Mesothelial cell of epicardium (in vitro differentiated cells): Measurements from ENCODE around the gene AQP1. TPM values are rescaled to one million over a fixed set of nuclear protein-coding genes. Genes with fewer than 3 reads are reported as not detected.
A peak's percentile ranks its signal among the peaks of the same experiment; 100 is the strongest.

Experiments used
- DNase-seq, 2 experiments: peaks; one replicate each; pipeline ENCODE4 v3.0.0; 2021; ENCODE audit warnings: low spot score in 2 of 2; ENCODE audit not compliant: unreplicated experiment in 2 of 2
- H3K27ac Mint-ChIP-seq: 2 replicates; pipeline ENCODE4 v1.8.0; 2021; ENCODE audit warnings: mixed read lengths
- H3K27me3 Mint-ChIP-seq: 2 replicates; pipeline ENCODE4 v1.8.0; 2021; ENCODE audit warnings: low read depth, mixed read lengths
- H3K36me3 Mint-ChIP-seq: 2 replicates; pipeline ENCODE4 v1.8.0; 2021; ENCODE audit warnings: mixed read lengths
- H3K4me1 Mint-ChIP-seq: 2 replicates; pipeline ENCODE4 v1.8.0; 2021; ENCODE audit warnings: mixed read lengths
- H3K4me3 Mint-ChIP-seq: 2 replicates; pipeline ENCODE4 v1.8.0; 2021; ENCODE audit warnings: mild to moderate bottlenecking, moderate library complexity, mixed read lengths
- H3K9me3 Mint-ChIP-seq: 2 replicates; pipeline ENCODE4 v1.8.0; 2021; ENCODE audit warnings: mixed read lengths
- CTCF ChIP-seq: fragments of 200-600 bp; sonication (generic); IDR thresholded peaks from one replicate; pipeline ENCODE4 v1.5.0; 2021; ENCODE audit warnings: antibody characterized with exemption; ENCODE audit not compliant: unreplicated experiment
- total RNA-seq: library from RNA; stranded (reverse); gene quantifications from 3 replicates; pipeline ENCODE4 v1.2.1, GENCODE V29; 2021

AQP1 gene
- total RNA-seq, 1 donor from 2014 or later: 10.9 TPM

GRCh38 chr7:30906515-30907240, 5.0 kb upstream of the AQP1 start:
- H3K27ac Mint-ChIP-seq: no peak overlapping the region
- no peaks in the 10 kb centered on the region for H3K9me3 Mint-ChIP-seq
- peaks cover 23% of the 10 kb centered on the region for H3K4me1 Mint-ChIP-seq
- H3K4me3 Mint-ChIP-seq: no peak overlapping the region
- no peaks in the 10 kb centered on the region for H3K36me3 Mint-ChIP-seq
- DNase-seq: no peak
- TF ChIP-seq CTCF: no peak
- H3K27me3 Mint-ChIP-seq: no peaks in the 10 kb centered on the region

DNA sequence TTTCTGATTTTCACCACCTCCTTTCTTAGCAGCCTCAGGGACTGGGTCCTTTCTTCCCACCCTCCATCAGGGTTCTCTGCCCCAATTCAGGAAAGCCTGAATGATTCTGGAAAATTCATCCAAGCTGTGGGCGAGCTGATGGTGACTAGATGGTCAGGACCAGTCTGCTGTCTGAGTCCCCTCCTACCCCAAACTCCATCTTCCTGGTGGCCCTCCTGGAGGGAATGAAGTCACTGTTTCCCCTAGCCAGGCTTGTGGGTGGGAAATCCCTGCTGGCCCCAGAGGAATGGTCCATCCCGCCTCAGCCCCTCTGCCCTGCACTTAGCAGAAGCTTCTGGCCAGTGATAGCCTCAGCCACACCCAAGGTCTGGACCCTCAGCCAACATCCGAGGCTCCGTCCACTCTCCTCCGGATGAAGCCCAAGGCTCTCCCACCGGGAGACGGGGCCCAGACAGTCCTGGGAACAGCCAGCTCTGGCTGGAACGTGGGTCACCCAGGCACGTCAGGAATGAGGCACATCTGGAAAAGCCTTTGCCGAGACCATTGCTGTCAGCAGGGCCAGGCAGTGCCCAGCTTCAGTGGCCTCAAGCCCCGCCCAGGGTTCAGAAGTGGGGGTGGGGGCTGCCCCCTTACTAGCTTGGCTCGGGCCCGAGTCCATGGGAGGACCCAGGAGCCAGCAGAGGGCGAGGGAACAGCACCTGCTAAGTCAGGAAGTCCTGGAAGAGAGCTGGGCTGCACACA, 4.0 kb upstream of the AQP1 start:
- no peak for DNase-seq
- Mint-ChIP-seq H3K27me3 (no peaks in the 10 kb centered on the region), H3K27ac (no peak overlapping the region), H3K36me3 (no peaks in the 10 kb centered on the region), H3K4me1 (peaks cover 29% of the 10 kb centered on the region), H3K9me3 (no peaks in the 10 kb centered on the region), H3K4me3 (no peak overlapping the region)
- TF ChIP-seq CTCF: no peak

GRCh38 chr7:30908681-30909080, 3.0 kb upstream of the AQP1 start:
- peak overlapping the region; percentile 39 for H3K27ac Mint-ChIP-seq
- H3K4me1 Mint-ChIP-seq: peaks cover 37% of the 10 kb centered on the region

GRCh38 chr7:30909431-30909830, 2.2 kb upstream of the AQP1 start:
- H3K4me1 Mint-ChIP-seq: peaks cover 37% of the 10 kb centered on the region
- no peak overlapping the region for H3K27ac Mint-ChIP-seq
- no peak for DNase-seq
- no peaks in the 10 kb centered on the region for H3K36me3 Mint-ChIP-seq
- H3K4me3 Mint-ChIP-seq: no peak overlapping the region
- no peak for TF ChIP-seq CTCF
- no peaks in the 10 kb centered on the region for H3K9me3 Mint-ChIP-seq
- no peaks in the 10 kb centered on the region for H3K27me3 Mint-ChIP-seq

More at GRCh38 chr7:30908681-30909080, 3.0 kb upstream of the AQP1 start:
- H3K36me3 Mint-ChIP-seq: no peaks in the 10 kb centered on the region
- no peak overlapping the region for H3K4me3 Mint-ChIP-seq
- no peak for DNase-seq
- no peaks in the 10 kb centered on the region for H3K27me3 Mint-ChIP-seq
- no peak for TF ChIP-seq CTCF
- H3K9me3 Mint-ChIP-seq: no peaks in the 10 kb centered on the region

- TF ChIP-seq CTCF: no peak
- Mint-ChIP-seq H3K27me3 (no peaks in the 10 kb centered on the region), H3K27ac (peak overlapping the region; percentile 57), H3K4me3 (no peak overlapping the region), H3K4me1 (peaks cover 38% of the 10 kb centered on the region), H3K36me3 (no peaks in the 10 kb centered on the region), H3K9me3 (no peaks in the 10 kb centered on the region)
- DNase-seq: no peak
Measured at GRCh38 chr7:30910411-30911073, 1.1 kb upstream of the AQP1 start.
